ENCODE data around the gene EFHD1.

EFHD1 gene

DNA sequence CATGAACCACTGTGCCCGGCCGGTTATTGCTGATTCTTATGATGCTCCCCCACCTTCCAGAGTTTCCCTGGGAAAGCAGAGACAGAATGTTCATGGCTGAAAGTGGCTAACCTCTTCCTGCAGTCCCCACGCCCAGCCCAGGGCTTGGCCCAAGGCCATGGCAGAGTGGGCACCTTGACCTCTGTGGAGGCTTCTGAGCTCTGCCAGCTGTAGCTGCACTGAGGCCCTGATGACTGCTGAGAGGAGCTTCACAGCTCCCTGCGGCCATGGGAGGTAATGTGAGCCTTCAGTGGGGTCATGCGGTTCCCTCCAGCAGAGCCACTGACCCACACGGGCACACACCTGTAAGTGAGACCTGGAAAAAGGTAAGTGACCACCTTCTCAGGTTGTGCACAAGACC, 13.3 kb downstream of the EFHD1 start:
- Mint-ChIP-seq H3K36me3 (ENCODE audit: insufficient read depth) (no peaks in the 10 kb centered on the region), H3K9me3 (no peaks in the 10 kb centered on the region), H3K4me3 (no peak overlapping the region), H3K27me3 (peaks cover 15 to 44% of the 10 kb centered on the region in 2 donors), H3K4me1 (ENCODE audit: low read depth in 2 of 2) (no peaks in the 10 kb centered on the region), H3K27ac (peak overlapping the region in 1 of 2 donors; percentile 45)
- ATAC-seq (replicated peaks) (no peak), DNase-seq (no peak)

DNA sequence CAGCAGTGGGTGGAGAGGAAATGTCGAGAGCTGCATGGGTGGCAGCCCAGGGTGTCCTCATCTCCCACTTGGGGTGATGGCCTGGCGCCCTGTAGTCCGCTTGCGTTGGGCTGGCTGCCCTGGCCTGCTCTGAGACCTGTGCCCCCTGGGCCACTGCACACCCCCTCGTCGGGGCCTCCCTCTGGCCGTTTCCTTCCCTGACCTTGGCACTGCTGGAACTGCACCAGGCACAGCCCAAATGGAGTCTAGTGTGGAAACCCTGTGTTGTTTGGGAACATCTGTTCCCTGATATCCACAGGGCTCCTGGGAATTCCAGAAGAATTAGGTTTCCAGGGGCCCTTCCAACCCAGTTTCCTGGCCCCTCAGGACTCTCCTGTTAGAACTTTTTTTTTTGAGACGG, 13.9 kb downstream of the EFHD1 start:
- Mint-ChIP-seq H3K27me3 (peaks cover 15 to 44% of the 10 kb centered on the region in 2 donors), H3K4me3 (no peak overlapping the region), H3K27ac (no peak overlapping the region), H3K9me3 (no peaks in the 10 kb centered on the region), H3K4me1 (ENCODE audit: low read depth in 2 of 2) (no peaks in the 10 kb centered on the region), H3K36me3 (ENCODE audit: insufficient read depth) (no peaks in the 10 kb centered on the region)
- ATAC-seq (replicated peaks) (no peak), DNase-seq (no peak)

DNA sequence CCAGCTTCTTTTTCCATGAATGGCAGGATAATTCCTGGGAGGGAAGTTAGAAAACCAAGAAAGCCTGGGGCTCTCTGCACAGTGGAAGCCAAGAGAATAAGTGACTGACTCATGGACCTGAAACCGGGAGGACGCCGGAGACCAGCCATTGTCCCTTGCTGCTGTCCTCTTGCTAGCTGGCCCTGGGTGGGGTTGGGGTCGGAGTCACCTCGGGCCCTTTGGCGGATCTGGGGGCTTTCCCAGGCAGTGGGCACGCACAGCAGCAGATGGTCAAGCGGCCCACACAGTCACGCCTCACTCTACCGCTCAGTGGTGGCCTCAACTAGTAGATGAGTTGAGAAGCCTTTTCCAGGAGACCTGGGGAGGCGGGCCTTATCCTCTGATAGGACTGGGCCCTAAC, 15.6 kb downstream of the EFHD1 start:
- ATAC-seq (replicated peaks) = no peak
- H3K27me3 Mint-ChIP-seq = peaks cover 15 to 35% of the 10 kb centered on the region in 2 donors
- H3K27ac Mint-ChIP-seq = no peak overlapping the region
- no peaks in the 10 kb centered on the region for H3K9me3 Mint-ChIP-seq
- no peak overlapping the region for H3K4me3 Mint-ChIP-seq
- H3K4me1 Mint-ChIP-seq (ENCODE audit: low read depth in 2 of 2) = no peaks in the 10 kb centered on the region
- no peaks in the 10 kb centered on the region for H3K36me3 Mint-ChIP-seq (ENCODE audit: insufficient read depth)
- no peak for DNase-seq

DNA sequence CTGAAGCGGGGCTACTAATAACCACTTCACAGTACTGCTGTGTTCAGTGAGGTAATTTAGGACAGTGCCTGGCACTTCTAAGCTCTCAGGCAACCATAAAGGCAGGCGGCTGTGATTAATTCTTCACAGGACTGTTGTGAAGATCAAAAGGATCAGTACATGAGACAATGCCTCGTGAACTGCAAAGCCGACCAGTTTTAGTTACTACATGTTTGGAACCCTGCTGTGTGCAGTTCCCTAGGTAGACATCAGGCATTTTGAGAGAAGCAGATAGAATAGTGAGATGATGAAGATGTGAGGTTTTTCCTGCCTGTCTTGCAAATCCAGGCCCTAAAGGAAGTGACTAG, 19.1 kb downstream of the EFHD1 start:
- Mint-ChIP-seq H3K27ac (peak overlapping the region in 1 of 2 donors; percentile 41), H3K9me3 (no peaks in the 10 kb centered on the region), H3K36me3 (ENCODE audit: insufficient read depth) (no peaks in the 10 kb centered on the region), H3K27me3 (peaks cover 6 to 27% of the 10 kb centered on the region in 2 donors), H3K4me1 (ENCODE audit: low read depth in 2 of 2) (no peaks in the 10 kb centered on the region), H3K4me3 (no peak overlapping the region)
- ATAC-seq (replicated peaks) (no peak), DNase-seq (no peak)

DNA sequence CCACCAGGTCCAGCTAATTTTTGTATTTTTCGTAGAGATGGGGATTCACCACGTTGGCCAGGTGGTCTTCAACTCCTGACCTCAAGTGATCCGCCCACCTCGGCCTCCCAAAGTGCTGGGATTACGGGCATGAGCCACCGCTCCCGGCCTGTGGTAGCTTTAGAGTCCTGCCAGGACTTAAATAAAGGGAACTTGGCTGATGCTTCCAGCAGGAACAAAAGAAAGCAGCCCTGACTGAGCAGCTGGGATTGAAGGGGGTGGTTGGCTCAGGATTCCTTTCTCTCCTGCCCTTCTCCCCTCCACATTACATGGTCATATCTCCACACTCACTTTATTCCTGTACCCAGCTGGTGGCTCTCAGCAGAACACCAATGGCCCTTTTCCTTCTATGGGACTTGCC, 20.0 kb downstream of the EFHD1 start:
- ATAC-seq (replicated peaks) (no peak), DNase-seq (no peak)
- Mint-ChIP-seq H3K36me3 (ENCODE audit: insufficient read depth) (no peaks in the 10 kb centered on the region), H3K27ac (peak overlapping the region in 1 of 2 donors; percentile 35), H3K9me3 (no peaks in the 10 kb centered on the region), H3K4me3 (no peak overlapping the region), H3K4me1 (ENCODE audit: low read depth in 2 of 2) (no peaks in the 10 kb centered on the region), H3K27me3 (peaks cover 0 to 17% of the 10 kb centered on the region in 2 donors)

DNA sequence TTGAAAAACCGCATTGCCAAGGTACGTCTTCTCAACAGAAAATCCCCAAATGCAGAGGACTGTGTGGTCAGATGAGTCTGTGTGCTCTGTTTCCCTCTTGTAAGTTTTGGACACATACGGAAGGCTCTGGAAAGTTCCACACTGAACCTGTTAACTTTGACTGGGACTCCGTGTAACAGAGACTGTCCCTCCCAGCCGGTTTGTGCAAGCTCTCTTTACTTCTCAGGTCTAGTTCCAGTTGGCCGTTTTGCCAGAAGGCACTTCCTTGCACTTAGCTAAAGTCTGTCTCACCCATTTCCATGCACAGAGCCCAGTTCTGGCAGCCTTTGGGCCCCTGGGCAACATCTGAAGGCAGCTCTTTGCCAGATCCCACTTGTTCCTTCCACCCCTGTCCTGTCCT, 22.0 kb downstream of the EFHD1 start:
- ATAC-seq (replicated peaks) = no peak
- DNase-seq = no peak
- no peaks in the 10 kb centered on the region for H3K4me1 Mint-ChIP-seq (ENCODE audit: low read depth in 2 of 2)
- no peak overlapping the region for H3K4me3 Mint-ChIP-seq
- H3K36me3 Mint-ChIP-seq (ENCODE audit: insufficient read depth) = no peaks in the 10 kb centered on the region
- peaks cover 5 to 16% of the 10 kb centered on the region in 2 donors for H3K27me3 Mint-ChIP-seq
- peak overlapping the region in 1 of 2 donors; percentile 56 for H3K27ac Mint-ChIP-seq
- H3K9me3 Mint-ChIP-seq = no peaks in the 10 kb centered on the region

DNA sequence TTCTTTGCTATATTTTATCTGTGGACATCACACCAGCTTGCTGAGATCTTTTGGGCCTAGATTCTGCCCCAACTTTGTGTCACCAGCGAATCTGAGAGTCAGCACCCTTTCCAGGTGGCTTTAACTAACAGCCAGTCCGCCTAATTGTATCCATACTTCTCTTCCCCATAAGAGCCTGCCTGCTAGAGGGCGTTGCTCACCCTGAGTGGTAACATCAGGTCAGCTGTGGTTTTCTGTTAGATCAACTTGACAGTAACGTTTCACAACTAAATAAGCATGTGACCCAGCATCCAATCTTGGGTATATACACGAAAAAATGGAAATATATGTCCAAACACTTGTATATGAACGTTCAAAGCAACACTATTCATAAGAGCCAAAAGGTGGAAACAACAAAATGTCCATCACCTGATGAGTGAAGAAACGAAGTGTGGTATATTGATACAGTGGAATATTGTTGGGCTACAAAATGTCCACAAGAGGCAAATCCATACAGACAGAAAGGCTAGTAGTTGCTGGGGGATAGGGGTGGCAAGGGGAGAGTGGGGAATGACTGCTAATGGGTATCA, 24.9 kb downstream of the EFHD1 start:
- no peaks in the 10 kb centered on the region for H3K36me3 Mint-ChIP-seq (ENCODE audit: insufficient read depth)
- H3K4me1 Mint-ChIP-seq (ENCODE audit: low read depth in 2 of 2) = no peaks in the 10 kb centered on the region
- H3K27ac Mint-ChIP-seq = no peak overlapping the region
- no peak for DNase-seq
- H3K27me3 Mint-ChIP-seq = peaks cover 5 to 30% of the 10 kb centered on the region in 2 donors
- no peak overlapping the region for H3K4me3 Mint-ChIP-seq
- no peak for ATAC-seq (replicated peaks)
- no peaks in the 10 kb centered on the region for H3K9me3 Mint-ChIP-seq

DNA sequence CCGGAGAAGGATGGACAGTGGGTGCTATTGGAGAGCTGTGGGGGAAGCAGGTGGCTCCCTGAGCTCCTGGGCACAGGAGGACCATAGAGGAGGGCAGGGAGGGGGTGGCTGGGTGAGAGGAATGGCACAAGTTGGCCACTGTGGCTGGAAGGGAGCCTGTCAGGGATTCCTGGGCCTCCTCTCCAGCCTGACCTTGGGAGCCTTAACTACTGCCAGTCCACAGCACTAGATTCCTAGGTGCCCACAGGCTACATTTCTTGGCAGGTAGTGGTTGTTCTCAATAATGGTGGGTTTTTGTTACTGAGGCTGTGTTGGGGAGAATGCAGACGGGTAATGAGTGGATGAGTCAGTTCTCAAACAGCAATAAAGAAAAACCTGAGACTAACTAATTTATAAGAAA, 26.0 kb downstream of the EFHD1 start:
- Mint-ChIP-seq H3K4me1 (ENCODE audit: low read depth in 2 of 2) (no peaks in the 10 kb centered on the region), H3K9me3 (no peaks in the 10 kb centered on the region), H3K27ac (no peak overlapping the region), H3K36me3 (ENCODE audit: insufficient read depth) (no peaks in the 10 kb centered on the region), H3K27me3 (peaks cover 5 to 30% of the 10 kb centered on the region in 2 donors), H3K4me3 (no peak overlapping the region)
- ATAC-seq (replicated peaks) (no peak), DNase-seq (no peak)

DNA sequence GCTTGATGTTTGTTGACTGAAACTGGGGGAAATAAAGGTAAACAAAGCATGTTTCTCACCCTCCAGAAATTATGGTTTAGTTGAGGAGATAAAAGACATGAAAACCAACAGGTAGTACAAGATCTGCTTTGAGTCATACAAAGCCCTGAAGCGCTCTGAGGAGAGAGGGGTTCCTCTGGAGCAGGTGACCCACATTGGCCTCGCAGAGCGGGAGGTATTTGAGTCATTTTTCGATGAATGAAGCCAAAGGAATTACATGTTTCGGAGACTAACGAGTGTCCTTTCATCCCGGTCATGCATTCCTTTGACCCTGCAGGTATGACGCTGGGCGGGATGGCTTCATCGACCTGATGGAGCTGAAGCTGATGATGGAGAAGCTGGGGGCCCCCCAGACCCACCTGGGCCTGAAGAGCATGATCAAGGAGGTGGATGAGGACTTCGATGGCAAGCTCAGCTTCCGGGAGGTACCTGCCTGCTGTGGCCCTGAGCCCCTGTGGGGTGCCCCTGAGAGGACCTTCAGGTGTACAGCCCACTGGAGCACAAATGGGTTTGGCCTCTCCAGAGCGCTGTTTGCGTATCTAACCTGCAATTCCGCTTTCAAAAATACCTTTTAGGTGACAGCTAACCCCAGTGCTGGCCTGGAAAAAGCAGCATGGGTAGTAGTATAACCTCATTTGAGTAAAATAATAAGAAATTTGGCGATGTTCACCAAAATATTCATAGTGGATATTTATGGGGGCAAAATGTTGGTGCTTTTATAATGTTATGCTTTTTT, 29.3 kb downstream of the EFHD1 start:
- Mint-ChIP-seq H3K27ac (no peak overlapping the region), H3K4me3 (no peak overlapping the region), H3K9me3 (no peaks in the 10 kb centered on the region), H3K27me3 (peaks cover 5 to 31% of the 10 kb centered on the region in 2 donors), H3K4me1 (ENCODE audit: low read depth in 2 of 2) (no peaks in the 10 kb centered on the region), H3K36me3 (ENCODE audit: insufficient read depth) (no peaks in the 10 kb centered on the region)
- ATAC-seq (replicated peaks) (no peak), DNase-seq (no peak)

DNA sequence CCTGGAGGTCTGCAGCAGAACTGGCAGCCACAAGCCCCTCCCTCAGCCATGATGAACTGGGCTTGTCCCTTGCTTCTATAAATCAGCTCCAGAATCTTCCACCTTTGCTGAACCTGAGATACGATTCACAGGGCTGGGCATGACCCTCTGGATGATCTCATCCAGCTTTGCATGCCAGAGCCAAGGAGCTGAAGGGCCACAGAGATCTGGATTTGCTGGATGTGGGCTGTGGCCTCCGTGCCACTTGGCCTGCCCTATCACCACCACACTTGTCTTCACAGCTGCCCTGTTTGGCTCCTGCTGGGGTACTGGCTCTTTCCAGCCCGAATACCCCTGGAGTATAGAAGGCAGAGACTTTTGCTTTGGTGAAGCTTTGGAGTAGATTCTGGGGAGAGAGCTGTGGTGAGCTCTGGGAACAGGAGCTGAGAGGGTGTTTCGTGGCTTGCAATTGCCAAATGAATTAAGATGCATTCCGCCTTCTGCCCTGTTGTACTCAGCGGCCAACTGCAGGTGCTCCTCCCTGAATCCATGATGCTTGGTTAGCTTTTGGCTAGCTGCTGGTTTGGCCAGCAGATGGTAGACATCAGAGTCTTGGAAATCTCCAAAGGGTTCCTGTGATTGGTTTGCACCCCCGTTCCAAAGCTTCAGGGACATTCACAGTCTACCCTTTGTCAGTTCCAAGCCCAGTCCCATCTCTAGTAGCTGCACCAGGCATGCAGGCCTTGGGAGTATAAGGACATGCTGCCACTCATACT, 32.8 kb downstream of the EFHD1 start:
- Mint-ChIP-seq H3K4me3 (no peak overlapping the region), H3K9me3 (no peaks in the 10 kb centered on the region), H3K36me3 (ENCODE audit: insufficient read depth) (no peaks in the 10 kb centered on the region), H3K27ac (no peak overlapping the region), H3K27me3 (peaks cover 13 to 46% of the 10 kb centered on the region in 2 donors), H3K4me1 (ENCODE audit: low read depth in 2 of 2) (peaks cover 0 to 3% of the 10 kb centered on the region in 2 donors)
- ATAC-seq (replicated peaks) (no peak), DNase-seq (no peak)

DNA sequence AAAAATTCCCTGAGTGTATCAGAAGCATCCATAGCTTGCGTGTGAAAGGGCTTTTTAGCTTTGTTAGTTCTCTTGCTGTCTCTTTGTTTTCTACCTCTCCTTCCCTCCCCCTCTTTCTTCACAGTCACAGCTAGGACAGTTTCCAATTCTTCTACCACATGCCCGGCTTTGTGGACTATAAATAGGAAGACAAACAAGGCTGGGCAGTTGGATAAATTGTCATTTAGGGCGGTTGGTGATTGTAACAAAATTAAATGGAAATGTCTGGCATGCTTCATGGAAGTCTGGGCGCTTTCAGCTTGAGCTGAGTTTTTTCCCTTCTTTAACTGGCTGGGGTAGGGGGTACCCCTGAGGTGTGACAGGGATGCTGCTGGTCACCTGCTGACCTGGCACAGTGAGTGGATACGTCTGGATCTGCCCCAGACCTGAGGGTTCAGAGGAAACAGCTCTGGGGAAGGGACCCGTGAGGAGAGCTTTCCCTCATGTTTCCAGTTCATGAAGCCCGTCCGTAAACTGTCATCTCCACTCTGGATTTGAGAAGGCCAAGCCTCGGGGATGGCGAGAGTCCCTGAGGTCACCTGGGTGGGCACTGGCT, 34.7 kb downstream of the EFHD1 start:
- ATAC-seq (replicated peaks) = no peak
- Mint-ChIP-seq H3K4me3 (no peak overlapping the region), H3K27me3 (peaks cover 17 to 33% of the 10 kb centered on the region in 2 donors), H3K9me3 (no peaks in the 10 kb centered on the region), H3K4me1 (ENCODE audit: low read depth in 2 of 2) (peaks cover 0 to 3% of the 10 kb centered on the region in 2 donors), H3K27ac (no peak overlapping the region), H3K36me3 (ENCODE audit: insufficient read depth) (no peaks in the 10 kb centered on the region)
- DNase-seq = no peak

DNA sequence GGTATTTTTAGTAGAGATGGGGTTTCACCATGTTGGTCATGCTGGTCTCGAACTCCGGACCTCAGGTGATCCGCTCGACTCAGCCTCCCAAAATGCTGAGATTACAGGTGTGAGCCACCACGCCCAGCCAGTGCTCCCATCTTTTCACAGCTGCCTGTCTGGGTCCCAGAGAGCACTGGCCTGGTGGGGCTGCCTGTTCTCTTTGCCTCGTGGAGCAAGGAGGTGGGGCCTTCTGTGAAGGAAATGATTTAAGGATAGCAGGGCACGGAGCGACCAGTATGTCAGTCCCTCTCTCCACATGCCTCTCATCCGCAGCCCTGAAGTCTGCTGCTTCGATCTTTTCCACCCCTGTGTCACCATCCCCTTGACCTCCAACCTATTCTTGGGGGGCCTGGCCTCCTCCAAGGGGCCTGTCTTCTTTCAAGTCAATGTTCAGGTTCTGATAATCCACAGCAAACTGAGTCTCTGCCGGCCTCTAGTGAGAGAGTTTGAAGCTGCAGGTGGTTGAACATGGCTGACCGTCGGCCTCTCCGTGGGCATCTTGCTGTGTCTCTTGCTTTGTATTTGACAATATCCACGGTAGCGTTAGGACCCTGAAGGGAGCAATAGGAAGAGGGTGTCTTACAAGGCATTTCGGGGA, 35.5 kb downstream of the EFHD1 start:
- H3K9me3 Mint-ChIP-seq = no peaks in the 10 kb centered on the region
- DNase-seq = no peak
- H3K27me3 Mint-ChIP-seq = peaks cover 20 to 33% of the 10 kb centered on the region in 2 donors
- no peak for ATAC-seq (replicated peaks)
- no peaks in the 10 kb centered on the region for H3K36me3 Mint-ChIP-seq (ENCODE audit: insufficient read depth)
- H3K4me3 Mint-ChIP-seq = no peak overlapping the region
- H3K27ac Mint-ChIP-seq = peak overlapping the region in 1 of 2 donors; percentile 55
- H3K4me1 Mint-ChIP-seq (ENCODE audit: low read depth in 2 of 2) = peaks cover 0 to 3% of the 10 kb centered on the region in 2 donors

DNA sequence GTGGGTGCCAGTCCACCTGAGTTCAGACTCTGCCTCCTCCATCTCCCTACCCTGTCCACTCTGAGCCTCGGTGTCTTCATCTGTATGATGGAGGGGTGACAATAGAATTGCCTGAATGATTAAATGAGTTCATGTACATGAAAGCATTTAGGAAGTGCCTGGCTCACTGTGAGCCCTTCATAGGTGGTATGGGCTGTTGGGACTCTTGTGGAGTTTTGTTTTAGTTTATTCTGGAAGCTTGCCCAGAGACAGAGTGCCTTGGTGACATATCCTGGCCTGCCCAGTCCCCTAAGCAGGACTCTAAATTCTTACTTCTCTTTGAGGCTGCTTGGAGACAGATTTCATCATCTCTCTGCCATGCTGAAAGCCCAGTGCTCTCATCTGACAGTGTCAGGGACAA, 39.2 kb downstream of the EFHD1 start:
- Mint-ChIP-seq H3K36me3 (ENCODE audit: insufficient read depth) (no peaks in the 10 kb centered on the region), H3K27ac (no peak overlapping the region), H3K4me1 (ENCODE audit: low read depth in 2 of 2) (peaks cover 4 to 7% of the 10 kb centered on the region in 2 donors), H3K27me3 (peaks cover 27 to 40% of the 10 kb centered on the region in 2 donors), H3K4me3 (no peak overlapping the region), H3K9me3 (no peaks in the 10 kb centered on the region)
- no peak for DNase-seq
- ATAC-seq (replicated peaks) = no peak

All from effector memory CD8-positive, alpha-beta T cell (primary cell).